Measurements from ENCODE around the gene LONRF2. TPM values are rescaled to one million over a fixed set of nuclear protein-coding genes. Genes with fewer than 3 reads are reported as not detected.

Gene LONRF2
- total RNA-seq, 4 donors from 2014 or later, result 10.5 to 13.1 (median 12.1) TPM

DNA sequence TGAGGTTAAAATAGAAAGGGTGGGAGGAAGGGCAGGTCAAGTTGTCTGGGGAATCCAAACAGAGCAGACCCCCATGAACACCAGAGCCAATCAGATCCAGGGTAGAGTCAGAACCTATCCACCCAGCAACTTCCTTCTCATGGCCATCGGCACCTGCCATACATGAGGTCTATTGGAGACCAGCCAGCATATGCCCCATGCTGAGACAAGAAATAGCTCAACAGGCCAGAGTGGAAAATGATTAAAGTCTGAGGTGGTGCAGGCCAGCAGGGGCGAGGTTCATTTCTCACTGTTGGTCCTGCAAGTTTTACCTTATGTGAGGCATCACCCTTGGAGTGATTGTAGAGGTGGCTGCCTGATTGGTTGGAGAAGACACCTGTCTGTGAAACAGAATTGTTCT is 89.2 kb downstream of the LONRF2 start:
- WGBS, 2 donors, result 81 to 83% methylated on average over 2 of the region's 2 CpGs
- DNase-seq (ENCODE audit: low spot score in 2 of 2), result no peak
- Histone ChIP-seq H3K4me3 (no peak overlapping the region), H3K27ac (no peak overlapping the region), H3K27me3 (no peaks in the 10 kb centered on the region), H3K9me3 (no peaks in the 10 kb centered on the region), H3K36me3 (no peaks in the 10 kb centered on the region), H3K4me1 (no peaks in the 10 kb centered on the region)
- TF ChIP-seq, protein P1, sequence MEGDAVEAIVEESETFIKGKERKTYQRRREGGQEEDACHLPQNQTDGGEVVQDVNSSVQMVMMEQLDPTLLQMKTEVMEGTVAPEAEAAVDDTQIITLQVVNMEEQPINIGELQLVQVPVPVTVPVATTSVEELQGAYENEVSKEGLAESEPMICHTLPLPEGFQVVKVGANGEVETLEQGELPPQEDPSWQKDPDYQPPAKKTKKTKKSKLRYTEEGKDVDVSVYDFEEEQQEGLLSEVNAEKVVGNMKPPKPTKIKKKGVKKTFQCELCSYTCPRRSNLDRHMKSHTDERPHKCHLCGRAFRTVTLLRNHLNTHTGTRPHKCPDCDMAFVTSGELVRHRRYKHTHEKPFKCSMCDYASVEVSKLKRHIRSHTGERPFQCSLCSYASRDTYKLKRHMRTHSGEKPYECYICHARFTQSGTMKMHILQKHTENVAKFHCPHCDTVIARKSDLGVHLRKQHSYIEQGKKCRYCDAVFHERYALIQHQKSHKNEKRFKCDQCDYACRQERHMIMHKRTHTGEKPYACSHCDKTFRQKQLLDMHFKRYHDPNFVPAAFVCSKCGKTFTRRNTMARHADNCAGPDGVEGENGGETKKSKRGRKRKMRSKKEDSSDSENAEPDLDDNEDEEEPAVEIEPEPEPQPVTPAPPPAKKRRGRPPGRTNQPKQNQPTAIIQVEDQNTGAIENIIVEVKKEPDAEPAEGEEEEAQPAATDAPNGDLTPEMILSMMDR (IDR thresholded peaks at IDR 0.05), result no peak
- TF ChIP-seq POLR2A (IDR thresholded peaks at IDR 0.05), result no peak
- no peak for TF ChIP-seq EP300 (IDR thresholded peaks at IDR 0.05)

DNA sequence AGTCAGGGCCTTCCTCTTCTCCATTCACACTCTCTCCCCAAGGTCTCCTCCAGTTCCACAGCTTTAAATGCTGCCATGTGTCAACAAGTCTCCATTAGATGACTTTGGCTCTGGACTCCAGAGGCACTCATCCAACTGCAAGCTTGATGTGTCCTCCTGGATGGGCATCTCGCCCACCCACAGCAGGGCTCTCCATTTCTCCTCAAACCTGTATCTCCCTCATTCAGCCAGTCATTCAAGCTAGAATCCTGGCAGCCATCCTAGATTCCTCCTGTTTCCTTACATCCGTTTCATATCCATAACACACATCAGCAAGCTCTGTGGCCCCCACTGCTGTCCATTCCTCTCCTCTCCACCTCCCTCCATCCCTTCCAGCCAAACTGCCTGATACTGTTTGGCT is 91.5 kb downstream of the LONRF2 start:
- Histone ChIP-seq H3K27me3 (no peaks in the 10 kb centered on the region), H3K9me3 (no peaks in the 10 kb centered on the region), H3K27ac (no peak overlapping the region), H3K4me3 (no peak overlapping the region), H3K36me3 (no peaks in the 10 kb centered on the region), H3K4me1 (no peaks in the 10 kb centered on the region)
- TF ChIP-seq EP300 (IDR thresholded peaks at IDR 0.05), result no peak
- TF ChIP-seq POLR2A (IDR thresholded peaks at IDR 0.05), result no peak
- TF ChIP-seq, protein P1 (IDR thresholded peaks at IDR 0.05), result no peak
- DNase-seq (ENCODE audit: low spot score in 2 of 2), result no peak
- WGBS, 2 donors, result 81 to 83% methylated on average over 2 of the region's 2 CpGs

DNA sequence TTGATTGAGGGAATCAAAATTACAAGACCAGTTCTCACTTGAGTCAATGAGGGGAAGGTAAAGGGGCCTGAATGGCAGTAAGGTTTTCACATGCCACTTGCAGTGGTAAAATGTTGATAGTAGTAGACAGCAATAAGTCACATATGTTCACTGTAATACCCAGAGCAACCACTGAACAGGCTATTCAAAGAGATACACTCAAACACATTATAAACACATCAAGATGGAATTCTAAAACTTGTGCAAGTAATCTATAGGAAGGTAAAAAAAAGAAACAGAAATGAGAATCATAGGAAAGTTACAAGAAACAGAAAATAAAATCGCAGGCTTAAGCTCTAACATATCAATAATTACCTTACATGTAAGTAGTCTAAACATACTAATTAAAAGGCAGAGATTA is 93.3 kb downstream of the LONRF2 start:
- H3K27me3 ChIP-seq, result no peaks in the 10 kb centered on the region
- DNase-seq (ENCODE audit: low spot score in 2 of 2), result no peak
- no peaks in the 10 kb centered on the region for H3K4me1 ChIP-seq
- H3K9me3 ChIP-seq, result no peaks in the 10 kb centered on the region
- no peak overlapping the region for H3K27ac ChIP-seq
- TF ChIP-seq, protein P1 (IDR thresholded peaks at IDR 0.05), result no peak
- TF ChIP-seq POLR2A (IDR thresholded peaks at IDR 0.05), result no peak
- TF ChIP-seq EP300 (IDR thresholded peaks at IDR 0.05), result no peak
- WGBS, 2 donors, result 94 to 95% methylated on average over 1 of the region's 1 CpG
- H3K36me3 ChIP-seq, result no peaks in the 10 kb centered on the region
- H3K4me3 ChIP-seq, result no peak overlapping the region

DNA sequence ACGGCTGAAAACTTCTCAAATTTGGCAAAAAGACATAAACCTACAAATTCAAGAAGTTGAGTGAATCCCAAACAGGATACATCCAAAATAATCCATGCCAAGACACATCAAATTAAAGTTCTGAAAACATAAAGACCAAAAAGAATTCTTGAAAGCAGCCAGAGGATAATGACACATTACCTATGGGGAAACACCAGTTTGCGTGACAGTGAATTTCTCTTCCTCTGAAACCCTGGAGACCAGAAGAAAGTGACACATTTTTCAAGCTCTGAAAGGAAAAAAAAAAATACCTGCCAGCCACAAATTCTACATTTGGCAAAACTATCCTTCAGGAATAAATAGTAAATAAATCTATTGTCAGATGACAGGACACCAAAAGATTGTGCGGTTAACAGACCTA is 93.9 kb downstream of the LONRF2 start:
- H3K4me3 ChIP-seq, result no peak overlapping the region
- no peaks in the 10 kb centered on the region for H3K4me1 ChIP-seq
- no peaks in the 10 kb centered on the region for H3K9me3 ChIP-seq
- 87 to 88% methylated on average over 3 of the region's 3 CpGs for WGBS, 2 donors
- no peak overlapping the region for H3K27ac ChIP-seq
- H3K36me3 ChIP-seq, result no peaks in the 10 kb centered on the region
- TF ChIP-seq, protein P1 (IDR thresholded peaks at IDR 0.05), result no peak
- no peak for TF ChIP-seq EP300 (IDR thresholded peaks at IDR 0.05)
- no peak for TF ChIP-seq POLR2A (IDR thresholded peaks at IDR 0.05)
- no peak for DNase-seq (ENCODE audit: low spot score in 2 of 2)
- H3K27me3 ChIP-seq, result no peaks in the 10 kb centered on the region

DNA sequence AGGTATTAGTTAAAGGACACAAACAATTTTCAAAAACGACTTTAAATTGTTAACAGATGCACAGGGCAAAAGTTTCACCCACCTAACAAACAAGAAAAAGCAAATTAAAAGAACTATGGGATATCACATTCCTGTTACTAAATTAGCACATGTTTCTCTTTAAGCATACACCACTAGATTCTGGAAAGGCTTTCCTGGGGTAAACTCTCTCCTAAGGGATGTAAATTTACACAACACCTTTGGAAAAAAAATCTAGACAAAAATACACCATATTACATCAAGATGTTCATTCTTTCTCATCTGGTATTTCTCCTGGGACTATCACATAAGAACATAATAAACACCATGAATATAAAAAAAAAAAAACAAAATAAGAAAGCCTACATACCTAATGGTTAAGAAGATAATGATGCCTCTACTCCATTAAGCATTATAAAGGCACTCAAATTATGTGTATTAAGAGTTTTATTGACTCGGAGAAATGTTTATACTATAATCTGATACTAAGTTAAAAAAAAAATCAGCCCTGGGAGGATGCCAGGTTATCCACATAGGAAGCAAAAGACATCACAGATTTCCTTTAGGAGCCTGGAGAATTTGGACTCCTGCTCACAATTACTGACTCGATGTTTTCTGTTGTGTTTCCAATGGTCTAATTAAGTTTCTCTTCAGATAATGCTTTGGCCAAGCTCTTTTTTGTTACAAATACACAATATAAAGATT is 97.2 kb downstream of the LONRF2 start:
- H3K4me1 ChIP-seq, result no peaks in the 10 kb centered on the region
- H3K36me3 ChIP-seq, result no peaks in the 10 kb centered on the region
- no peak overlapping the region for H3K4me3 ChIP-seq
- no peaks in the 10 kb centered on the region for H3K27me3 ChIP-seq
- H3K27ac ChIP-seq, result no peak overlapping the region
- 33 to 44% methylated on average over 3 of the region's 3 CpGs for WGBS, 2 donors
- no peak for DNase-seq (ENCODE audit: low spot score in 2 of 2)
- TF ChIP-seq EP300 (IDR thresholded peaks at IDR 0.05) (no peak), POLR2A (IDR thresholded peaks at IDR 0.05) (no peak)
- TF ChIP-seq, protein P1 (IDR thresholded peaks at IDR 0.05), result no peak
- no peaks in the 10 kb centered on the region for H3K9me3 ChIP-seq

Measured in tibial nerve (tissue), 4 donors.